HG02678 (cell line): Measurements from ENCODE around the gene CHST7.
A peak's percentile ranks its signal among the peaks of the same experiment; 100 is the strongest.

Source experiments
- ATAC-seq: cut with Tn5 transposase; IDR thresholded peaks from one replicate; pipeline ENCODE4 v1.9.1; 2021; ENCODE audit warnings: mild to moderate bottlenecking, moderate library complexity; ENCODE audit not compliant: unreplicated experiment

Gene CHST7

DNA sequence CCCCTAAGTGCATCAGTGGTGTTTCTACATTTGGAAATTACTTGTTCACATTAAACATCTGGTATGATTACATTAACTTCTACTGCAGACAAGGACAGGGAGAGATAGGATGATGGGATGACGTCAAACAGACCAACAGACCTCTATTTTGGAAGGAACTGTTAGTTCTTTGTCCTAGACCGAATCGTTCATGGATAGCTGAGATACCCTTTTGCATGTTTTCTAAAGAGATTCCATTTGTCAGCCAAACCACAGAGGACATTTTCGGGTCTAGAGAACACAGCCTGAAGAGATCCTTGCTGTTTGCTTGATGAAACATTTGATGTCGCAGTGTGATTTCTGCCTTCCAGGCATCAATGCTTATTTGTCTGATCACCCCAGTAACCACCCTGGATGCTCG, 27.7 kb downstream of the CHST7 start:
- ATAC-seq = no peak

GRCh38 chrX:46602468-46603102, 29.0 kb downstream of the CHST7 start:
- no peak for ATAC-seq

- no peak for ATAC-seq
These were observed 34.4 kb downstream of the CHST7 start for GRCh38 chrX:46607916-46608315.

DNA sequence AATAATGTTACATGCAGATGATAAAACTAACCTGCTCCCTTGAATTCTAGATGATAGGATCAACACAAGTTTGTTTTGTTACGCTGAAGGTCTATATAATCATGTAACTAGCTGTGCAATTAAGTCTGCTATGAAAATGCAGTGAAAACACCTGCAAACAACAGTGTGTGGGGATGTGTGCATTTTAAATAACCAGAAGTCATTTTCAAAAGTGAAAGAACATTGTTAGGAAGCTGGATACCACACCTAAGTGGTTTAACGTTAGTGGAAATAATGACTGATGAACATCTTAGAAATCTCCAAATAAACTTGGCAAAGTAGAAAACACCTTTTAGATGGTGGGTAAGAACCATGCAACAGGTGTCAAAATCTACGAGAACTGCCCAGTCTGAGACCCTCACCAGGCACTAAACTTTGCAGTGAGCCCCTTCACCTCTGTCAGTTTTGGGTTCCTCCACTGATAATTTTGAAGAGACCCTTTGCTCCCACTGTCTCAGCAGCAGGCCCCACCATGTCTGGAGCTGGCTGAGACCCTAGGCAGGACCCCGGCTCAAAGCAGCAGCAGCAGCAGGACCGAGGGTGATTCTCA, 36.6 kb downstream of the CHST7 start:
- ATAC-seq = no peak

DNA sequence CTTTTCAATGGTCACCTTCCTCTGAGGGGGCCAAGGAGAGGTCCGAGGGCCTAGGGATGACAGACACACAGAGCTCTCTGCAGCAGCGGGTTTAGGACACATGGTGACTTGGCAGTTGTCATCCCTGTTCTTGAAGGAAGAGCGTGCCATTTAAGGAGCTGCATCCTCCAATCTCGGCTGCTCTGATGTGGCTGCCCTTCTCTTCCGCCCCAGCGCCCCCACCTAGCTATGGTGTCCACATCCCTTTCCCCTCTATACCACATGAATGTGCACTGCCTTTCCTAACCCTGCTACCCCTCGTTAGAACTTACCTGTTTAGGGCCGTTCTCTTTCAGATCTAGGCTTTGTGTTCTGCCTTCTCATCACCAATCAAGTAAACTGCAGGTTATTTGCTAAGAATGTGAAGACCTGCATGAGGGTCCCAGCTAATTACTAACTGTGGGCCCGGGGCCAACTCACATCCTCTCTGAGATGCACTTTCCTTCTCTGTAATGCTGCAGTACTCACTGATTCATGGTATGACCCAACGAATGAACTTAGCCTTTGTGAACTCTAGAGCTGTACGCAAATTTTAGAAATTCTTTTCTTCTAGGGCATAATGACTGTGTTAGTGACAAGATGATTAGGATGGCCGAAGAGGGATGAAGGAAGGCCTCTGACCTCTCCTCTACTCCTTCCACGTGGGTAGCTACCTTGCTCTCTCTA, 38.2 kb downstream of the CHST7 start:
- ATAC-seq = no peak

DNA sequence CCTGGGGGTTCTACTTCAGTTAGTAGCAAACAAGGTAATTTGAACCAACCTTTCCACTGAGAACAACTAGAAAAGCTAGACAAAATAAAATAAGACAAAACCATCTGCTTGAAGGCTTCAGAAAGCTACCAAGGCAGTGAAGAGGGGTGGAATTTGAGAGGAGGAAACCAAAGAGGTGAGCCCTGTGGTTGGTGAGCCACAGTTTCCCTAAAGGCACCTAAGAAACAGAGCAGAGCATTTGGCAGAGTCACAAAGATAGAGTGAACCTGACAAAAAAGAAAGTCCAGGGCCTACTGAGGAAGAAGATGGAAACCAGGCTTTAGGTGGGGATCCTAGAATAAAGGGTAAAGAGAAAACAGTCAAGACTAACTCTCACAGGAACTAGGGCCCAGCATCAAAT, 44.3 kb downstream of the CHST7 start:
- ATAC-seq = no peak

DNA sequence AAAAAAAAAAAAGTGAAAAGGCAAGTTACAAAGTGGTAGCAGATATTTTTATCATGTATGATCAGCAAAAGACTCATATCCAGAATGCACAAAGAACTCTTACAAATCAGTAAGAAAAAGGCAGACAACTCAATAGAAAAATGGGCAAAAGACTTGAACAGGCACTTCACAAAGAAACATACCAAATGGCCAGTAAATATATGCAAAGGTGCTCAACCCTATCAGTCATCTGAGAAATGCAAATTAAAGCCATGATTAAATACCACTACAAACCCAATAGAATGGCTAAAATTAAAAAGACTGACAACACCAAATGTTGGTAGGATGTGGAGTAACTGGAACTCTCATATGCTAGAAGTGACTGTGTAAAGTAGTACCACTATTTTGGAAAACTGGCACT, 45.4 kb downstream of the CHST7 start:
- ATAC-seq = no peak

DNA sequence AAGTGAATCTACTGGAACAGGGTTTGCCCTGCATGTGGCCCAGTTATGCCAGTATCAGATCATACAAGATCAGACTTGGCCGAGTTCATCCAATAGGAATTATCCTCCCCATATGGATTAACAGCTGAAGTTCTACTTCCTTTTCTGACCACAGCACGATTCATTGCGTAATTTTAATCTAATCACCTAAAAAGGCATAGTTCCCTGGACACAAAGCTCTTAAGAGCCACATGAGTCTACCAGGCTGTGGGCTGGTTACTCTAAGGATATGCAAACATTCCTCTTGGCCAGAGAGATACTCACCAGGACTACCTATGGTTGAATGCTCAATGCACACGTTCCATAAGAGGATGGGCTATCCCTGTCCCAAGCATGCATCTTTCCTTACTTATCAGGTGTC, 46.9 kb downstream of the CHST7 start:
- no peak for ATAC-seq

- no peak for ATAC-seq
These were observed 48.0 kb downstream of the CHST7 start for GRCh38 chrX:46621572-46621971.

DNA sequence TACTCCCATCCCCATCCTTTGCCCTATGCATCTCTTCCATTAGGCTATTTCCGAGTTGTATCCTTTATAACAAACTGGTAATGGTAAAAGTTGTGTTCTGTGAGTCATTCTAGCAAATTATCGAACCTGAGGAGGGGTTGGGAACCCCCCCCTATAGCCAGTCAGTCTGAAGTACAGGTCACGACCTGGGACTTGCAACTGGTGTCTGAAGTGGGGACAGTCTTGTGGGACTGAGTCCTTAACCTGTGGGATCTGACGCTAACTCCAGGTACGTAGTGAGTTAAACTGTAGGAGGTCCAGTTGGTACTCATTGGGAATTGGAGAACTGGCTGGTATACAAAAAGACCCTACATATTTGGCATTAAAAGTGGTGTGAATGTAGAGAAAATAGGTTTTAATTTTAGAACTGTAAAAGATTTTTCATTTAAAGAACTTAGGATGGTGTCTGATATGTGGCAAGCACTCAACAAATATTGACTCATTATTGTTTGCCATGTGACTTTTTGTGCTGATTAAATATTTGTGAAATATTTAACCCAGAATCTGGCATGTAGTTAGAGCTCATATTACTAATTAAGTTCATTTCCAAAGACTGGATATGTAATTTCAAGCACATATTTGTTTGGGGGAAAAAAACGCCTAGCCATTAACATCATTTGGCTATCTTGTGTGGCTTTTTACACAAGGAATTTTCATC, 50.7 kb downstream of the CHST7 start:
- no peak for ATAC-seq

GRCh38 chrX:46626566-46626965, 53.0 kb downstream of the CHST7 start:
- no peak for ATAC-seq

DNA sequence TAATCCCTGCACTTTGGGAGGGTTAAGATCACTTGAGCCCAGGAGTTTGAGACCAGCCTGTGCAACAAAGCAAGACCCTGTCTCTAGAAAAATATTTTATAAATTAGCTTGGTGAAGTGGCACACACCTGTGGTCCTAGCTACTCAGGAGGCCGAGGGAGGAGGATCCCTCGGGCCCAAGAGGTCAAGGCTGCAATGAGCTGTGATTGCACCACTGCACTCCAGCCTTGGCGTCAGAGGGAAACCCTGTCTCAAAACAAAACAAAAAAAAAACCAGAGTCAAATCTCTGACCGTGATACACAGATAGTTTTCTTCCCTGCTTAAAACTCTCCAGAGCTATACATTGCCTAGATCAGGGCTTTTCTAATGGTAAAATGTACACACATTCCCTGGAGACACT, 53.5 kb downstream of the CHST7 start:
- no peak for ATAC-seq

DNA sequence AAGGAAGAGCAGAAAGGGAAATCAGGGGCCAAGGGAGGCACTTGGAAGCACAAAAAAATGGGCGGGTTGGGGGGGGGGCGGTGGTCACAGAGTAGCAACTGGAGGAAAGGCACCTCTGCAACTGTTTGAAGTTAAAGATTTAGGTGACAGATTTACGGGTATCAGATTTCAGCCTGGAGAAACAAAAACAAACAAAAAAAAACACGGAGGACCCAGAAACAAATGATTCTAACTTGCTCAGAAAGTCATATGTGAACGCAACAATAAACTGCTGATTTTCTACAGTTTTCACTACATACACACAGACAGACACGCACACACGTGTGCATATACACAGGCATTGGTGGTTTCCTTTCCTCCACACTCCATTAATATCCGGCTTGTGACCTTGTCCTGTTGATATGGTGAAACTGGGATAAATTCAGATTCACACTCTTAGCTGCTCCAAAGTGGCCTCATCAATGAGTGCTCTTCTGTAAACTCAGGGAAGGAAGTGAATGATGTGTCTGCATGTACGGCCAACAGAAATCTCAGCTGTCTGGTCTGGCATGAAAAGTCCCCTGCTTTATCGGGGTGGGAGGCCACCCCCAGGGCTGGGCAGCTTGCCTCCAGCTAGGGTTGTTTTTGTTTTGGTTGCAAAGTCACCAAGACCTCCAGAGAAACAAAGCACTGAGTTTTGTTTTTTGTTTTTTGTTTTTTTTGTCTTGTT, 54.3 kb downstream of the CHST7 start:
- peak; percentile 25 for ATAC-seq

GRCh38 chrX:46628460-46629371, 55.2 kb downstream of the CHST7 start:
- peak; percentile 86 for ATAC-seq

DNA sequence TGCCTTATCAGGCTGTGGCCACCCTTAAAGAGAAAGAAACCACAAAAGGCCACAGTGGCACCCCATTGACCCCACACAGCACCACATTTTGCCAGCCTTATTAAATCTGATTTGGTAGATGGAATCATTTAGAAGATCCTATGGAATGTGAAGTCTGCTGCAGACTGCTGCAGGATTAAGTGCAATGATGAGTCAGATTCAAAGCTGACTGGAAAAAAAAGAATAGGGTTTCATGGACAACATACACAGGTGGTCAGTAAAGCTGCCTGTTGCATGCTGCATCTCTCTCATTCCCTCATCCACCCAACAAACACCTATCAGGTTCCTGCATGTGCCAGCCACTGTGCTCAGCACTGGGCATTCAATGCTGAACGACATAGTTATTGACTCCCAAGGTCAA, 56.6 kb downstream of the CHST7 start:
- ATAC-seq = no peak

DNA sequence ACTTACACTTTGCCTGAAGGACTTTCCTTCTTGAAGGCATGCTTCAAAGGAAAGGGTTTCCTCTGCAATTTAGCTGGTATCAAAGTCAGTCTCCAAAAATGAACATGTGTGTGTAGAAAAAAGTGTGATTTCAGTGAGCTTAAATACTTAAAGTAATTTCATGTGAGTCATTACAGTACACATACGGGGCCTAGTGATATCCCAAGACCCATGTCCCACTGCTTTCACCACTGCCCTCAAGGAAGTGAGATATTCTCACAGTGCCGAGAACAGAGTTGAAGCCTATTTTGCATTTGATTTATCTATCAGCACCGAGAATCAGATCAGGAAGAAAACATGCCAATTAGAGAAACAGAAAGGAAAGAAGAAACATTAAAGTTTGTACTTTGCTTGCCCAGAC, 61.0 kb downstream of the CHST7 start:
- no peak for ATAC-seq

GRCh38 chrX:46635186-46635585, 61.6 kb downstream of the CHST7 start:
- no peak for ATAC-seq

GRCh38 chrX:46636223-46636622, 62.7 kb downstream of the CHST7 start:
- peak; percentile 58 for ATAC-seq

GRCh38 chrX:46637938-46638337, 64.4 kb downstream of the CHST7 start:
- ATAC-seq = no peak

- no peak for ATAC-seq
These were observed 68.6 kb downstream of the CHST7 start for GRCh38 chrX:46642145-46642544.
